ENCODE measurements around the gene ACOX1. TPM values are rescaled to one million over a fixed set of nuclear protein-coding genes. Genes with fewer than 3 reads are reported as not detected.

ACOX1 gene
- polyA plus RNA-seq, 1 of the 3 experiments (the other 2 are of a cell fraction): 21.5 TPM

- no peak for TF ChIP-seq FOXM1 (IDR thresholded peaks at IDR 0.05; ENCODE audit: low read depth)
- no peak for TF ChIP-seq TAF1 (IDR thresholded peaks at IDR 0.05; ENCODE audit: borderline replicate concordance, low read depth, low read length)
- TF ChIP-seq FOXJ3 (CRISPR knock-in tag; IDR thresholded peaks at IDR 0.05): no peak
- no peak for TF ChIP-seq MEF2A (IDR thresholded peaks at IDR 0.05; ENCODE audit: borderline replicate concordance, low read depth)
- no peak for TF ChIP-seq FOSL2 (IDR thresholded peaks at IDR 0.05; ENCODE audit: borderline replicate concordance, low read depth)
- TF ChIP-seq GABPA (IDR thresholded peaks at IDR 0.05; ENCODE audit: low read depth): no peak
- no peak for TF ChIP-seq PBX3 (IDR thresholded peaks at IDR 0.05)
These were observed 13.5 kb downstream of the ACOX1 start (continued) for GRCh38 chr17:75965468-75965867.

GRCh38 chr17:75959839-75960511, 19.0 kb downstream of the ACOX1 start:
- Histone ChIP-seq H3K4me3 (ENCODE audit: low read depth in 2 of 2, low read length in 1 of 2) (no peak overlapping the region), H4K20me1 (ENCODE audit: insufficient read depth) (peaks cover 14% of the 10 kb centered on the region; the same call in 1 of the 2 replicates), H3K9me3 (no peaks in the 10 kb centered on the region), H3K27ac (ENCODE audit: low read depth in 2 of 2, low read length in 1 of 2) (peak overlapping the region in 1 of 2 experiments; percentile 19; a peak in 1 of 4 replicates), H3K27me3 (ENCODE audit: insufficient read depth) (no peaks in the 10 kb centered on the region), H3K9ac (no peak overlapping the region), H3K79me2 (ENCODE audit: insufficient read depth) (peaks cover 61% of the 10 kb centered on the region), H3K9me2 (no peaks in the 10 kb centered on the region), H2AFZ (ENCODE audit: low read depth) (no peak overlapping the region), H3K4me1 (ENCODE audit: control insufficient read depth in 1 of 2, insufficient read depth in 2 of 2, low read depth in 1 of 2, low read length in 1 of 2) (peaks cover 0 to 6% of the 10 kb centered on the region in 2 experiments; a peak in 1 of 4 replicates), H3F3A (replicated peaks; ENCODE audit: insufficient read depth) (peaks cover 8% of the 10 kb centered on the region), H3K36me3 (replicated peaks in 1 of 2; ENCODE audit: control insufficient read depth in 1 of 2, insufficient read depth in 2 of 2, low read length in 1 of 2) (peaks cover 22 to 45% of the 10 kb centered on the region in 2 experiments), H3K4me2 (no peak overlapping the region)
- no peak for DNase-seq
- WGBS (ENCODE audit: low lambda C conversion rate): 94% methylated on average over 11 of the region's 11 CpGs
- CTCF ChIA-PET: interaction anchor here (0.5 to 1.7 kb wide), 10 partner anchors 19 to 964 kb away, joined by 3 to 7 read pairs (median 3); partner anchors contain the start of genes CDK3, FBF1 and SMIM5
- POLR2A ChIA-PET: no interaction called here
- TF ChIP-seq NFIC (IDR thresholded peaks at IDR 0.05; ENCODE audit: borderline replicate concordance) (no peak), PBX3 (IDR thresholded peaks at IDR 0.05) (no peak), TEAD4 (IDR thresholded peaks at IDR 0.05; ENCODE audit: borderline replicate concordance, insufficient read depth) (no peak), REST (IDR thresholded peaks at IDR 0.05; ENCODE audit: low read depth, low read length) (no peak), POLR2AphosphoS5 (IDR thresholded peaks at IDR 0.05; ENCODE audit: low read depth, low read length) (no peak), FOXM1 (IDR thresholded peaks at IDR 0.05; ENCODE audit: low read depth) (no peak), USF2 (IDR thresholded peaks at IDR 0.05; ENCODE audit: borderline replicate concordance, low read depth, low read length) (no peak), EZH2phosphoT487 (IDR thresholded peaks at IDR 0.05; ENCODE audit: borderline replicate concordance, low read depth) (no peak), RXRA (IDR thresholded peaks at IDR 0.05; ENCODE audit: borderline replicate concordance, low read depth) (no peak), MXI1 (IDR thresholded peaks at IDR 0.05; ENCODE audit: low read depth, low read length) (no peak), CTCF (IDR thresholded peaks at IDR 0.05) (no peak), FOXJ3 (CRISPR knock-in tag; IDR thresholded peaks at IDR 0.05) (no peak), RFX5 (IDR thresholded peaks at IDR 0.05; ENCODE audit: low read length) (no peak), GATA2 (CRISPR knock-in tag; IDR thresholded peaks at IDR 0.05) (no peak), JUND (IDR thresholded peaks at IDR 0.05) (no peak), RCOR1 (IDR thresholded peaks at IDR 0.05; ENCODE audit: low read length) (no peak), TAF1 (IDR thresholded peaks at IDR 0.05; ENCODE audit: borderline replicate concordance, low read depth, low read length) (no peak), MAX (IDR thresholded peaks at IDR 0.05; ENCODE audit: low read depth) (no peak), FOSL2 (IDR thresholded peaks at IDR 0.05; ENCODE audit: borderline replicate concordance, low read depth) (no peak)

Measured in SK-N-SH (cell line).